ENCODE measurements around the gene GULP1.
"Not testable (repeated sequence)": the region's sequence is repeated elsewhere in the genome, so short reads cannot be mapped to it uniquely, and the experiment has no call there.

Gene GULP1

DNA sequence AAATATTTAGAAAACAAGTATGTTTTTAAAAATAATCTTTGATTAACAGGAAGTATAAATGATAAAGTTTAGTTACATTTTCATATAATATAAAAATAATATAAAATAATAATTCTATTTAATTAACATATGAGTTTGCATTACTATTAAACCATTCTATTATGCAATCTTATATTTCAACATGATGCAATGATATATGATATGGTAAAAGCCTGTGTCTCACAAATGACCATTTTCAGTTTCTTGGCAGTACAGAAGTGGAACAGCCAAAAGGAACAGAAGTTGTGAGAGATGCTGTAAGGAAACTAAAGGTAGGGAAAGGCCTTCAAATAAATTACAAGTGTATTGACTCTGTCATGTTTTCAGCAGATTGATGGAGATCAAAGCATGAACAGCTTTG, 230.8 kb downstream of the GULP1 start:
- in situ Hi-C loops (cut with HindIII; ENCODE audit: low sequenced_read_pairs), result no loop called here

GRCh38 chr2:188523919-188524318, 232.2 kb downstream of the GULP1 start:
- in situ Hi-C loops (cut with HindIII; ENCODE audit: low sequenced_read_pairs), result no loop called here

GRCh38 chr2:188524519-188525113, 232.9 kb downstream of the GULP1 start:
- in situ Hi-C loops (cut with HindIII; ENCODE audit: low sequenced_read_pairs), result no loop called here

DNA sequence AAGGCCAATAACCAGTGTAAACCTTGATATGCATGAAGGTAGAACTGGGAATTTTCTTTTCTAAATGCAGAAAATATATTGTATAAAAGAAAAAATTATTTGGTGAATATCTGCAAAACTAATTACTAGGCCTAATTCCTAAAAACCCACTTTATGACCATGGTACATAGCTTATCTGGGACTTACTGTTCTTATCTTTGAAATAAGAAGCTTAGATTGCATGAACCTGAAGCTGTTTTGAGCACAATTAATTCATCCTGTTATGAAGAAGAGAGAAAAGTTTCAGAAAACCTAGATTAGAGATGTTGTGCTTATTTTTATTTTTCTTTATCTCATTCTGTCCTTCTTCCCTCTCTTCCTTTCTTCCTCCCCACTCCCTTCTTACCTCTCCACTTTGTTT, 235.0 kb downstream of the GULP1 start:
- in situ Hi-C loops (cut with HindIII; ENCODE audit: low sequenced_read_pairs), result no loop called here

GRCh38 chr2:188527141-188527540, 235.5 kb downstream of the GULP1 start:
- in situ Hi-C loops (cut with HindIII; ENCODE audit: low sequenced_read_pairs), result no loop called here

GRCh38 chr2:188527581-188527993, 235.9 kb downstream of the GULP1 start:
- in situ Hi-C loops (cut with HindIII; ENCODE audit: low sequenced_read_pairs), result no loop called here

DNA sequence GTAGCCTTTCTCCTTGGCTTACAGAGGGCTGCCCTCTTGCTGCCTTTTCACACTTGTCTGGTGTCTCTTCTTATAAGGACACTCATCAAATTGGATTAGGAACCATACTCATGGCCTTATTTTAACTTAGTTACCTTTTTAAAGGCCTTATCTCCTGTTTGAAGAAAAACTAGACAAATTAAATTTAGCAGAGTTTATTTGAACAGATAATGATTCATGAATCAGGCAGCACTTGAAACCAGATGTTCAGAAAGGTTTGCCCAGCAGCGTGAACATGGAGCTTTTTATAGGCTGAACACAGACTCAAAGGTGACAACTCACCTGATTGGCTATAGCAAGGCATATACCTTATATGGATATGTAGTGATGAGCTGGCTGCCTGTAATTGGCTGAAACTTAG, 238.0 kb downstream of the GULP1 start:
- in situ Hi-C loops (cut with HindIII; ENCODE audit: low sequenced_read_pairs), result no loop called here

DNA sequence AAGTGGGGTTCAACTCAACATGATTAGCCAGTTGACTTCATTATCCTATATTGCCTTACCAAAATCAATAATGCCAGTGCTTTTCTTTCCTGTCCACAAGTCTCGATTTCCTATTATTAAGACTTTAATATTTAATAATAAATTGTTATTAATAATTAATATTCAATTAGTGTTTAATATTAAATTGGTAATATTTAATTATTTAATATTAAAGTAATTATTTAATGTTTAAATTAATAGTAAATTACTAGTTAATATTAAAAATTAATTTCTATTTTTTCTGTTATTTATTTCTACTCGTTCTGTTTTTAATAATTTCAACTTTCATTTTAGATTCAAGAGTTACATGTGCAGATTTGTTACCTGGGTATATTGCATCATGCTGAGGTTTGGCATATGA, 243.2 kb downstream of the GULP1 start:
- in situ Hi-C loops (cut with HindIII; ENCODE audit: low sequenced_read_pairs), result no loop called here

DNA sequence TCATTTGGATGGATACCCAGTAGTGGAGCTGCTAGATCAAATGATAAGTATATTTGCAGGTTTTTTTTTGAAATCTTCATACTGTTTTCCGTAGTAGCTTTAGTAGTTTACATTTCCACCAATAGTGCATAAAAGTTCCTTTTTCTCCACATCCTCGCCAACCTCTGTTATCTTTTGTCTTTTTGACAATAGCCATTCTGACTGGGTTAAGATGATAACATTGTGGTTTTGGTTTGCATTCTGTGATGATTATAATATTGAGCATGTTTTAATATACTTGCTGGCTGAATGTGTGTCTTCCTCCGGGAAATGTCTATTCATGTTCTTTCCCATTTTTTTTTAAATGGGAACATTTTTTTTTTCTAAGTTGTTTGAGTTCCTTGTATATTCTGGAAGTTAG, 260.0 kb downstream of the GULP1 start:
- in situ Hi-C loops (cut with HindIII; ENCODE audit: low sequenced_read_pairs), result no loop called here

GRCh38 chr2:188557081-188557480, 265.4 kb downstream of the GULP1 start:
- in situ Hi-C loops (cut with HindIII; ENCODE audit: low sequenced_read_pairs), result no loop called here

DNA sequence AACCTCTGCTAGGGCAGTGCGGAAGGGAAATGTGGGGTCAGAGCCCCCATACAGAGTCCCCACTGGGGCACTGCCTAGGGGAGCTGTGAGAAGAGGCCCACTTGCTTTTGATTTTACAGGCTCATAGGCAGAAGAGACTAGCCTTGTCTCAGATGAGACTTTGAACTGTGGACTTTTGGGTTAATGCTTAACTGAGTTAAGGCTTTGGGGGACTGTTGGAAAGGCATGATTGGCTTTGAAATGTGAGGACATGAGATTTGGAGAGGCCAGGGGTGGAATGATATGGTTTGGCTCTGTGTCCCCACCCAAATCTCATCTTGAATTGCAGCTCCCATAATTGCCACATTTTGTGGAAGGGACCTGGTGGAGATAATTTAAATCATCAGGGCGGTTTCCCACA, 267.8 kb downstream of the GULP1 start:
- in situ Hi-C loops (cut with HindIII; ENCODE audit: low sequenced_read_pairs), result not testable (repeated sequence)

DNA sequence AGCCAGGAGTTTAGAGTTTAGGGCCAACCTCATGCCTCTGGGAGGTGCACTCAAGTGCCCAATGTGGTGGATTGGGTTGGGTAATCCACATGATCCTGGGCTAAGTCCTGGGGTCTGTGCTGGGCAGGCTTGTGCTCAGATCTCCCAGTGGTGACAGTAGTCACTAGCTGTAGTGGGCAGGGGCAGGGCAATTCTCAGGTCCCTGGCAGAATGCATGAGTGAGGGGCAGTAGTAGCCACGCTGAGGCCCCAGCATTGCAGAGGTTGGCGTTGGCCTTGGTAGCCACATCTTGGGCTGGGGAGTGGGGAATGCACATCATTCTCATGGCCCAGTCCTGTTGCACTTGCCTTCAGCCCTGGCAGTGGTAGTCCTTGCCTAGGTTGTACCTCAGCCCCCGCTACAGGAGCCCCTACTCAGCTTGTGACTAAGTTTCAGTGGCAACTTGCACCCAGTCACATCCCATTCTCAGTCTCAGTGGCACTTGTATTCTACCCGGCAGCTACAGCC, 269.9 kb downstream of the GULP1 start:
- in situ Hi-C loops (cut with HindIII; ENCODE audit: low sequenced_read_pairs), result no loop called here

DNA sequence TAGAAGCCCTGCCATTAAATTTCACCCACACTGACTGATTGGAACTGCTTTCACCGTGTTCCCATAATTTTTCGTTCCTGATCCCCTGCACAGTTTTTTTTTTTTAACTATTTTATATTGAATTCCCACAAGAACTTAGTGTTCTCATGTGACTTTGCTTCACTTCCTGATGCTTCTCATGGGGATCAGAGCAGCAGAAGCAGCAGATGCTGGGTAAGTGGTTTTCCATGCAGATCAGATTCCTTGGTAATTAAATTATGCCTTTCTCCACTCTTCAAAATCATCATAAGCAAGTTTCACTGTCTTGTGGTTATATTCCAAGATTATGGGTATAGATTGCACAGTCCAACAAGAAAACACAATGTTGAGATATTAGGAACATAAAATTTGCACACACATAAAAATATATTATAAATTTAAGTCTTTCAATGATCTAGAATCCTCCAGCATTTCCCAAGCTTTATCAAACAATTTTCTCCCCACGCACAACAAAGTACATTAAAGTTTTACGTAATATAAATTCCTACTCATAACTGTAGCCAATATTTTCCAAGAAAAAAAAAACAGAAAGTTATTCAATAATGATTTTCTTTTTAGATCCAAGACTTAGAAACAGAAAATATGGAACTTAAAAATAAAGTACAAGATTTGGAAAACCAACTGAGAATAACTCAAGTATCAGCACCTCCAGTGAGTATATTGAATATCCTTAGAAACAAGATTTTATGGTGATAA, 277.9 kb downstream of the GULP1 start:
- in situ Hi-C loops (cut with HindIII; ENCODE audit: low sequenced_read_pairs), result no loop called here

DNA sequence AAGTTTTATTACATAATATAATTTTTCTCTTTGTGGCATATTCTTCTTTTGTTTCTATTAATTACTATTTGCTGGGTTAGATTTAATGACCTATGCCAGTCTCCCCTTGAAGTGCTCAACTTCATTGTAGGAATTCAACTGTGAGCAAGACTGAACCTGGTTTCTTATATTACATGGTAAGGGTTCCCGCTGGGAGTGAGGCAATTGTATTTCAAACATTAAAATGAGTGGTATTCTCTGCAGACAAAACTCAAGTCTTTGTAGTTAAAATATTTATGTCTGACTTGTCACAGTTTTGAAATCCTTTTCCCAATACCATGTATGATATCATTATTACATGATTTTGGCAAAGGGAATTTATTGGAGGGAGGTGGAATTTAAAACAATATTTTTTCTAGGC, 278.7 kb downstream of the GULP1 start:
- in situ Hi-C loops (cut with HindIII; ENCODE audit: low sequenced_read_pairs), result no loop called here

DNA sequence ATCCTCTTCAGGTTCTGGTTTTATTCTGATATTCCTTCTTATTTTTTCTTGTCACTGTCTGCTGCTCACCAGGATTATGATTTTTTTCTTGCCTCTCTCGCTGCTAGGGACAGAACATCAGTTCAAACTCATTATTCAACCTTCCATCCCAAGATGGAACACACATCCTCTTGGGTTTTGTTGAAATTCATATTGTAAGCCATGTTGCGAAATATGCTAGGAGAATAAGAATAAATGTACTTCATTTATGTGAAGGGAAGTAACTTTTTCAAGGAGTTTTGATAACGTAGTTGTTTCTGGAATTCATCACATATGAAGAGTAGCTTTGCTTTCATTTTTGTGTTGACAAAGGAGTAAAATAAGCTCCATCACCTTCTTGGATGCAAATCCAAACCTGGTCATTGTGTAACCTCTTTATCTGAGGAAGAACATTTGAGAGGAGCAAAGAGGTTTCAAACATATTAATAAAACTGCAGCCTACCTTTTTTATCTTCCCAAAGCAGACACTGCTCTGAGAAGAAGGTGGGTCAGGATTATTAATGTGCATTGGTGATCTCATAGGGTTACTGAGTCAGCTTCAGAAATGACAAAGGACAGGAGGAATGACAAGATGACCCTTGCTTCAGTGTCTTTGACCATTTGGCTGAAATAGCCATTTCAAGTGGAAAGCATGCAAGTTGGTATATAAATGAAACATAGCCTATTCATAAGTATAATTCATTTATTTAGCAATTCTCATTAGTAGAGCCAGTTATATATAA, 280.0 kb downstream of the GULP1 start:
- in situ Hi-C loops (cut with HindIII; ENCODE audit: low sequenced_read_pairs), result no loop called here

DNA sequence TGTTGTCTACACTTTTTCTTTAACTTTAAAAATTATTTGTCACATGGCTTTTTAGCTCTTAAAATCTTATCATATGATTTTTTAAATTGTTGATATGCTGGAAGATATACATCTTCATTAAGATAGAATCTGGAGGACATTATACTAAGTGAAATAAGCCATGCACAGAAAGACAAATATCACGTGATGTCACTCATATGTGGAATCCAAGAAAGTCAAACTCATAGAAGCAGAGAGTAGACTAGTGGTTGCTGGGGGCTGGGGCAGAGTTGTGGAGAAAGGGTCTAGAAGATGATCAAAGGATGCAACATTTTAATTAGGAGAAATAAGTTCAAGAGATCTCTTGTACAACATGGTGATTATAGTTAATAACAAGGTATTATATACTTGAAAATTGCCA, 280.9 kb downstream of the GULP1 start:
- in situ Hi-C loops (cut with HindIII; ENCODE audit: low sequenced_read_pairs), result no loop called here

DNA sequence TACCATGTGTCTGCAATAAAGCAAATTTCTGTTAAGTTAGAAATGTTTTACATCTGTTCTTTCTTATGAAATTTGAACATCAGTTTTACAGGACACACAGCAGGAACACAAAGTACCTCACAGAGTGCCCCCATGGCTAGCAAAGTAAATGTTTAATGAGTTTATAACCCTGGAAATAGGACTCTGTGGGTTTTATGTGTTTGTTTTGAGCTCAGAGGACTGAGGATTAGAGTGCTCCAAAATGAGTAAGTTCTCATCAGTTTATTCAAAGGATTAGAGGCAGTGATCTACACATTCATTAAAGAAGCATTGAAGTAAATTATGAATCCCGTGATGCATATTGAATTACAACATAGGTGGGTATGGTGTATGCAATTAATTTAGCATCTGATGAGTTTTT, 281.8 kb downstream of the GULP1 start:
- in situ Hi-C loops (cut with HindIII; ENCODE audit: low sequenced_read_pairs), result no loop called here

DNA sequence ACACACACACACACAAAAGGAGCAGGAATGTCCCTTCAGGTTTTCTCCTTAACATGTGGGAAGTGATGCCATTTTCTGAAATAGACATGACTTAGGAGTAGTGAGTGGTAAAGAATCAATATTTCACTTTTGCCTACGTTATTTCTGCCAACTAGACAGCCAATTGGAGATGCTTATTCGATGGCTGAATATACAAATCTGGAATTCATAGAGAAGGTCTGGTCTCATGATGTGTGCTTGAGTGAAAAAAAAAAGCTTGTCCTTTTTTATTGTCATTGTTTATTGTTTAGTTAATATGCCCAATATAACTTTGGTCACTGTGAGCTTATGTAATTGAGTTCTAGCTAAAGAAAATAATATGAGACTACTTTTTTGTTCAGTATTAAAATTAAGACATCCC, 284.3 kb downstream of the GULP1 start:
- in situ Hi-C loops (cut with HindIII; ENCODE audit: low sequenced_read_pairs), result no loop called here

- in situ Hi-C loops (cut with HindIII; ENCODE audit: low sequenced_read_pairs), result no loop called here
Measured at GRCh38 chr2:188576651-188577050, 285.0 kb downstream of the GULP1 start.

DNA sequence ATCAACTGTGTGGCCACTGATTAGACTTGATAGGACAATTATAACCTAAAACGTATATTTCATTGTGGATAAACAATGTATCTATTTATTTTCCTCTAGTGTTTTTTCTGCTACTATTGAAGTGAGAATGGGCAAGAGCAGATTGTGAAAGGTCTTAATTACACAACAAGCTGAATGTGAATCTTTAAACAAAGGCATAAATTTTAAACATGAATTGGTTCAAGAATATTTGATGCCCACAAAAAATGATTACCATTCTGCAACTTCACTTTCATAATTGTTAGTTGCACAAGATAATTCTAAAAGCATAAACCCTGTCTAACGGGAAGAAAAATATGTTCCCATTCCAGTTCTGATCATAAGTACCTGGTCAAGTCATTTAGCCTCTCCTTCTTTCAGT, 285.6 kb downstream of the GULP1 start:
- in situ Hi-C loops (cut with HindIII; ENCODE audit: low sequenced_read_pairs), result no loop called here

DNA sequence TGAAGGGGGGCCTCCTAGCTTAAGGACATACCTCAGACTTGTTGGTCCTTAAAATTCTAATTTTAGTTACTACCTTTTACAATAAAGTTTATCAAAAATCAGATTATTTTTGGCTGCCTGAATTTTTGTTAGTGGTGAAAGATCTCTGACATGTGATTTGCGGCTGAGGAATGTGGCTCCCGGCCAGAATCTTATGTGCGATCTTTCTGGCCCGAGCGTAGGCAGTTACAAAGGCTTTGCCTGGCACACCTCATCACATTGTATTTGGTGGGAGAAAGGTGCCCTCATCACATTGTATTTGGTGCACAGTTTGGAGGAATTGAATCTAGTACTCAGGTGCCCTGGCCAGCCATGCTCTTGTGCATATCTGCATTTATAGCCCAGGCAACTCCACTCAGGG, 289.1 kb downstream of the GULP1 start:
- in situ Hi-C loops (cut with HindIII; ENCODE audit: low sequenced_read_pairs), result no loop called here

DNA sequence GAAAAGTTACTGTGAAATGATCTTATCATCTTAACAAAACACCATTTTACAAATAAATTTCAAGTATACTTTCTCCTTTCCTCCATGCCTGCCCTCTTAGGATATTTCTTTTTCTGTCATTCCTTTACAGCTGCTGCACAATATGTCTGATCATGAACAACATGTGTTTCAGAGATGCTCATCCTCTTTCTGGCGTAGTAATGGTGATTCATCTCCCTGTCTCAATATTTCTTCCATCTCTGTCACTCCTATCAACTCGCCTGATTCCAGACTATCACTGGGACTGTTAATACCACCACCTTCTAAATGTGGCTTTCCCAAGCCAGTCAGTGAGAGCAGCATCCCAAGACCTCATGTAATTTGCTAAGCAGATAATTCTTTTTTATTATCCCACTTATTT, 290.5 kb downstream of the GULP1 start:
- in situ Hi-C loops (cut with HindIII; ENCODE audit: low sequenced_read_pairs), result no loop called here
